HEK293 (cell line): ENCODE measurements around the gene ATAT1.

Experiments used
- CTCF ChIA-PET: fragments of 350-600 bp; formaldehyde crosslinking; extraction: SDS; loops from one replicate; lab custom pipeline; 2021; ENCODE audit warnings: antibody characterized with exemption; lab: Yijun Ruan, JAX
- POLR2A ChIA-PET: fragments of 300-600 bp; formaldehyde crosslinking; extraction: SDS; loops from one replicate; lab custom pipeline; 2020; ENCODE audit warnings: antibody characterized with exemption, inconsistent platforms; lab: Yijun Ruan, JAX
- H3K27ac ChIP-seq: fragments of 200-500 bp; sonication (Bioruptor generic); 2 replicates; pipeline ENCODE4 v1.5.1; 2014; ENCODE audit warnings: low read depth, low read length, control low read depth, inconsistent platforms; ENCODE audit errors: extremely low read depth
- H3K36me3 ChIP-seq, 2 experiments: fragments of 200-500 bp in 1 of 2; sonication (Bioruptor generic) in 1 of 2; 1 replicate in 1 of 2; 2 replicates in 1 of 2; pipeline ENCODE4 v1.5.1; 2014 to 2017; ENCODE audit warnings: inconsistent platforms in 2 of 2, low read length in 2 of 2; ENCODE audit not compliant: control insufficient read depth in 2 of 2, insufficient read depth in 1 of 2
- H3K4me1 ChIP-seq: fragments of 200-500 bp; sonication (Bioruptor generic); 2 replicates; pipeline ENCODE4 v1.5.1; 2014; ENCODE audit warnings: mild to moderate bottlenecking, low read length, inconsistent platforms; ENCODE audit not compliant: control insufficient read depth, insufficient read depth
- H3K4me3 ChIP-seq: 2 replicates; pipeline ENCODE4 v1.5.1; 2011; ENCODE audit warnings: low read depth, mild to moderate bottlenecking, control low read depth, low read length, moderate library complexity
- H3K9me3 ChIP-seq: fragments of 200-500 bp; sonication (Bioruptor generic); 2 replicates; pipeline ENCODE4 v1.5.1; 2014; ENCODE audit warnings: low read depth, low read length, inconsistent platforms; ENCODE audit not compliant: control insufficient read depth, insufficient read depth
- FEZF1 ChIP-seq: fragments of 450-650 bp; formaldehyde crosslinking; IDR thresholded peaks from 2 replicates; pipeline ENCODE4 v1.5.1; 2016; ENCODE audit warnings: missing biosample characterization, missing genetic modification characterization
- KLF1 ChIP-seq: fragments of 450-650 bp; formaldehyde crosslinking; IDR thresholded peaks from 2 replicates; pipeline ENCODE4 v1.5.1; 2016; ENCODE audit warnings: missing biosample characterization, missing genetic modification characterization
- KLF10 ChIP-seq: fragments of 450-650 bp; IDR thresholded peaks from 2 replicates; pipeline ENCODE4 v1.5.1; 2018; ENCODE audit warnings: missing biosample characterization, mild to moderate bottlenecking, missing genetic modification characterization
- RBAK ChIP-seq: fragments of 450-650 bp; formaldehyde crosslinking; IDR thresholded peaks from 2 replicates; pipeline ENCODE4 v1.5.1; 2016; ENCODE audit warnings: missing biosample characterization, missing genetic modification characterization
- REPIN1 ChIP-seq: fragments of 450-650 bp; formaldehyde crosslinking; IDR thresholded peaks from 2 replicates; pipeline ENCODE4 v1.5.1; 2017; ENCODE audit warnings: missing biosample characterization, missing genetic modification characterization, low read depth
- WT1 ChIP-seq: fragments of 450-650 bp; formaldehyde crosslinking; IDR thresholded peaks from 2 replicates; pipeline ENCODE4 v1.5.1; 2016; ENCODE audit warnings: missing biosample characterization, missing genetic modification characterization
- ZBTB44 ChIP-seq: fragments of 450-650 bp; IDR thresholded peaks from 2 replicates; pipeline ENCODE4 v1.5.1; 2018; ENCODE audit warnings: missing biosample characterization, mild to moderate bottlenecking, missing genetic modification characterization
- ZNF112 ChIP-seq: fragments of 450-650 bp; formaldehyde crosslinking; IDR thresholded peaks from 2 replicates; pipeline ENCODE4 v1.5.0; 2017; ENCODE audit warnings: missing biosample characterization, missing genetic modification characterization
- ZNF138 ChIP-seq: fragments of 450-650 bp; formaldehyde crosslinking; IDR thresholded peaks from 2 replicates; pipeline ENCODE4 v1.5.1; 2016; ENCODE audit warnings: missing biosample characterization, missing genetic modification characterization, borderline replicate concordance
- ZNF202 ChIP-seq: fragments of 450-650 bp; formaldehyde crosslinking; IDR thresholded peaks from 2 replicates; pipeline ENCODE4 v1.5.1; 2016; ENCODE audit warnings: missing biosample characterization, missing genetic modification characterization, borderline replicate concordance
- ZNF341 ChIP-seq: fragments of 450-650 bp; formaldehyde crosslinking; IDR thresholded peaks from 2 replicates; pipeline ENCODE4; 2016; ENCODE audit warnings: low read depth, missing biosample characterization, missing genetic modification characterization
- ZNF398 ChIP-seq: fragments of 450-650 bp; formaldehyde crosslinking; IDR thresholded peaks from 2 replicates; pipeline ENCODE4 v1.5.1; 2017; ENCODE audit warnings: missing biosample characterization, missing genetic modification characterization
- ZNF473 ChIP-seq: fragments of 450-650 bp; formaldehyde crosslinking; IDR thresholded peaks from 2 replicates; pipeline ENCODE4 v1.5.1; 2017; ENCODE audit warnings: missing biosample characterization, missing genetic modification characterization
- ZNF670 ChIP-seq: fragments of 450-650 bp; formaldehyde crosslinking; IDR thresholded peaks from 2 replicates; pipeline ENCODE4 v1.5.1; 2016; ENCODE audit warnings: missing biosample characterization, missing genetic modification characterization, low read depth
- ZSCAN18 ChIP-seq: fragments of 450-650 bp; formaldehyde crosslinking; IDR thresholded peaks from 2 replicates; pipeline ENCODE4 v1.5.1; 2016; ENCODE audit warnings: missing biosample characterization, missing genetic modification characterization
- ZSCAN30 ChIP-seq: fragments of 450-650 bp; IDR thresholded peaks from 2 replicates; pipeline ENCODE4 v1.5.1; 2018; ENCODE audit warnings: missing biosample characterization, mild to moderate bottlenecking, missing genetic modification characterization, moderate library complexity

Gene ATAT1

GRCh38 chr6:30578051-30578450 is 48.6 kb upstream of the ATAT1 start (continued):
- no peak for TF ChIP-seq RBAK (tag by site-specific recombination)
- TF ChIP-seq ZNF398, result no peak
- TF ChIP-seq KLF10, result no peak
- no peak for TF ChIP-seq ZBTB44
- no peak for TF ChIP-seq ZNF202 (tag by site-specific recombination)
- no peak for TF ChIP-seq ZSCAN30 (tag by site-specific recombination)
- no peak for TF ChIP-seq ZNF138 (tag by site-specific recombination)
- TF ChIP-seq ZNF473, result no peak

- CTCF ChIA-PET, result interaction anchor here (0.7 to 2.7 kb wide), 2 partner anchors 13 to 102 kb away, joined by 4 to 17 read pairs; no protein-coding TSS in a partner anchor
Observed at GRCh38 chr6:30583921-30584320, 42.8 kb upstream of the ATAT1 start.

GRCh38 chr6:30589754-30590358 is 36.8 kb upstream of the ATAT1 start:
- no peaks in the 10 kb centered on the region for H3K4me1 ChIP-seq
- CTCF ChIA-PET, result interaction anchor here (0.5 to 0.7 kb wide), 3 partner anchors 16 to 163 kb away, joined by 3 read pairs; no protein-coding TSS in a partner anchor
- POLR2A ChIA-PET, result interaction anchor here (1.6 to 2.0 kb wide), 2 partner anchors 11 to 23 kb away, joined by 5 to 7 read pairs; no protein-coding TSS in a partner anchor
- H3K36me3 ChIP-seq, result peaks cover 84 to 97% of the 10 kb centered on the region in 2 experiments
- TF ChIP-seq ZSCAN18 (tag by site-specific recombination) (no peak), ZNF670 (tag by site-specific recombination) (no peak), FEZF1 (tag by site-specific recombination) (no peak)
- no peak overlapping the region for H3K27ac ChIP-seq
- H3K4me3 ChIP-seq, result no peak overlapping the region
- H3K9me3 ChIP-seq, result no peaks in the 10 kb centered on the region

More at GRCh38 chr6:30583921-30584320, 42.8 kb upstream of the ATAT1 start:
- no peaks in the 10 kb centered on the region for H3K9me3 ChIP-seq
- POLR2A ChIA-PET, result interaction anchor here (0.7 to 1.8 kb wide), 4 partner anchors 9 to 13 kb away, joined by 3 to 10 read pairs (median 4); partner anchors contain the start of gene ABCF1
- H3K4me1 ChIP-seq, result no peaks in the 10 kb centered on the region
- TF ChIP-seq WT1 (0 out of 2 replicates have a peak, but pooled peaks have one; percentile 24), ZNF341 (tag by site-specific recombination) (peak; percentile 70), REPIN1 (tag by site-specific recombination) (no peak), ZNF112 (tag by site-specific recombination) (no peak), KLF1 (peak; percentile 65)
- H3K36me3 ChIP-seq, result peaks cover 90 to 98% of the 10 kb centered on the region in 2 experiments
- no peak overlapping the region for H3K4me3 ChIP-seq
- no peak overlapping the region for H3K27ac ChIP-seq
